Neural progenitor cell (in vitro differentiated cells): ENCODE results near the gene SYDE2. TPM values are rescaled to one million over a fixed set of nuclear protein-coding genes. Genes with fewer than 3 reads are reported as not detected.
"Not testable (repeated sequence)": the region's sequence is repeated elsewhere in the genome, so short reads cannot be mapped to it uniquely, and the experiment has no call there.

Experiments
- DNase-seq: peaks from one replicate; pipeline ENCODE4 v3.0.0-alpha.2; 2016; ENCODE audit warnings: low spot score
- H2AFZ ChIP-seq: fragments of 200-600 bp; sonication (generic); replicated peaks from 2 replicates; pipeline ENCODE4 v1.6.1; 2016; ENCODE audit warnings: antibody characterized with exemption
- H3F3A ChIP-seq: fragments of 200-600 bp; sonication (generic); 2 replicates; pipeline ENCODE4 v1.6.1; 2016; ENCODE audit warnings: antibody characterized with exemption, low read depth
- H3K27ac ChIP-seq: fragments of 200-600 bp; sonication (generic); 2 replicates; pipeline ENCODE4 v1.5.1; 2016; ENCODE audit warnings: mild to moderate bottlenecking
- H3K27me3 ChIP-seq: fragments of 200-600 bp; sonication (generic); 2 replicates; pipeline ENCODE4 v1.6.1; 2016; ENCODE audit warnings: mild to moderate bottlenecking, moderate library complexity
- H3K36me3 ChIP-seq: fragments of 200-600 bp; sonication (generic); 2 replicates; pipeline ENCODE4 v1.5.1; 2016
- H3K4me1 ChIP-seq: fragments of 200-600 bp; sonication (generic); 2 replicates; pipeline ENCODE4 v1.6.1; 2016; ENCODE audit warnings: mixed run types
- H3K4me2 ChIP-seq: fragments of 200-600 bp; sonication (generic); 2 replicates; pipeline ENCODE4 v1.6.1; 2016
- H3K4me3 ChIP-seq: fragments of 200-600 bp; sonication (generic); 2 replicates; pipeline ENCODE4 v1.5.1; 2016
- H3K79me2 ChIP-seq: fragments of 200-600 bp; sonication (generic); 2 replicates; pipeline ENCODE4 v1.6.1; 2016; ENCODE audit warnings: low read depth
- H3K9ac ChIP-seq: fragments of 200-600 bp; sonication (generic); 2 replicates; pipeline ENCODE4 v1.6.1; 2016
- H3K9me3 ChIP-seq: fragments of 200-600 bp; sonication (generic); 2 replicates; pipeline ENCODE4 v1.5.1; 2016; ENCODE audit warnings: low read depth
- H4K20me1 ChIP-seq: fragments of 200-600 bp; sonication (generic); 2 replicates; pipeline ENCODE4 v1.6.1; 2016; ENCODE audit warnings: low read depth
- H3K27ac Mint-ChIP-seq: 3 replicates; pipeline ENCODE4 v1.8.0; 2021; ENCODE audit warnings: mixed read lengths
- H3K27me3 Mint-ChIP-seq: 2 replicates; pipeline ENCODE4 v1.8.0; 2022; ENCODE audit warnings: low read depth, mild to moderate bottlenecking, inconsistent platforms, moderate library complexity, mixed read lengths; ENCODE audit not compliant: insufficient read depth
- H3K36me3 Mint-ChIP-seq: 3 replicates; pipeline ENCODE4 v1.8.0; 2021; ENCODE audit warnings: mixed read lengths
- H3K4me1 Mint-ChIP-seq: 3 replicates; pipeline ENCODE4 v1.8.0; 2021; ENCODE audit warnings: mixed read lengths
- H3K4me3 Mint-ChIP-seq: 3 replicates; pipeline ENCODE4 v1.8.0; 2021; ENCODE audit warnings: mild to moderate bottlenecking, moderate library complexity, mixed read lengths
- H3K9me3 Mint-ChIP-seq: 3 replicates; pipeline ENCODE4 v1.8.0; 2020; ENCODE audit warnings: mixed read lengths
- CTCF ChIP-seq: fragments of 200-600 bp; sonication (generic); IDR thresholded peaks from 2 replicates; pipeline ENCODE4 v1.5.1; 2017; ENCODE audit warnings: antibody characterized with exemption, mild to moderate bottlenecking
- EZH2 ChIP-seq: fragments of 200-600 bp; sonication (generic); IDR thresholded peaks from 2 replicates; pipeline ENCODE4 v1.6.1; 2017; ENCODE audit warnings: antibody characterized with exemption, mild to moderate bottlenecking, moderate library complexity
- EZH2phosphoT487 ChIP-seq: fragments of 200-600 bp; sonication (generic); IDR thresholded peaks from 2 replicates; pipeline ENCODE4 v1.6.1; 2017; ENCODE audit warnings: antibody characterized with exemption
- total RNA-seq: library from RNA; depleted of rRNA; stranded (reverse); fragments of >200 nt; gene quantifications from 2 replicates; pipeline ENCODE4 v1.2.3, GENCODE V29; 2015; ENCODE audit warnings: low replicate concordance

The SYDE2 gene
- total RNA-seq, 1 donor from 2014 or later = 12.0 TPM

- no peaks in the 10 kb centered on the region for H3K36me3 Mint-ChIP-seq
- Histone ChIP-seq H3K9me3 (no peaks in the 10 kb centered on the region), H3K27me3 (no peaks in the 10 kb centered on the region), H3K27ac (no peak overlapping the region), H3K4me3 (no peak overlapping the region), H3K79me2 (no peaks in the 10 kb centered on the region), H3K9ac (no peak overlapping the region), H2AFZ (no peak overlapping the region), H3K36me3 (no peaks in the 10 kb centered on the region), H3K4me1 (peaks cover 11% of the 10 kb centered on the region), H3F3A (peaks cover 8% of the 10 kb centered on the region), H3K4me2 (no peak overlapping the region), H4K20me1 (no peaks in the 10 kb centered on the region)
- H3K4me3 Mint-ChIP-seq = no peak overlapping the region
- H3K27me3 Mint-ChIP-seq = peaks cover 2% of the 10 kb centered on the region
- TF ChIP-seq EZH2 (no peak), CTCF (no peak), EZH2phosphoT487 (no peak)
- H3K4me1 Mint-ChIP-seq = peaks cover 41% of the 10 kb centered on the region
- no peak overlapping the region for H3K27ac Mint-ChIP-seq
- H3K9me3 Mint-ChIP-seq = no peaks in the 10 kb centered on the region
- DNase-seq = no peak
Observed at GRCh38 chr1:85148524-85149250, 52.1 kb downstream of the SYDE2 start.

GRCh38 chr1:85146972-85147359, 53.9 kb downstream of the SYDE2 start:
- Mint-ChIP-seq H3K27me3 (no peaks in the 10 kb centered on the region), H3K9me3 (no peaks in the 10 kb centered on the region), H3K4me3 (no peak overlapping the region), H3K4me1 (peaks cover 36% of the 10 kb centered on the region), H3K27ac (no peak overlapping the region), H3K36me3 (no peaks in the 10 kb centered on the region)
- no peak for DNase-seq
- no peaks in the 10 kb centered on the region for H3F3A ChIP-seq
- no peaks in the 10 kb centered on the region for H3K9me3 ChIP-seq
- no peaks in the 10 kb centered on the region for H3K27me3 ChIP-seq
- no peak overlapping the region for H2AFZ ChIP-seq
- H3K4me2 ChIP-seq = no peak overlapping the region
- H3K27ac ChIP-seq = no peak overlapping the region
- TF ChIP-seq EZH2phosphoT487 (no peak), CTCF (peak; percentile 29)
- no peak overlapping the region for H3K4me3 ChIP-seq
- no peaks in the 10 kb centered on the region for H3K79me2 ChIP-seq
- no peak overlapping the region for H3K9ac ChIP-seq
- H3K4me1 ChIP-seq = peaks cover 11% of the 10 kb centered on the region
- H4K20me1 ChIP-seq = no peaks in the 10 kb centered on the region
- no peaks in the 10 kb centered on the region for H3K36me3 ChIP-seq

- not testable (repeated sequence) for H3K27ac Mint-ChIP-seq, H3K27ac ChIP-seq
Observed at GRCh38 chr1:85146298-85146971, 54.4 kb downstream of the SYDE2 start.

GRCh38 chr1:85144351-85144750, 56.5 kb downstream of the SYDE2 start:
- no peaks in the 10 kb centered on the region for H3K36me3 Mint-ChIP-seq
- no peaks in the 10 kb centered on the region for H3K9me3 Mint-ChIP-seq
- H4K20me1 ChIP-seq = no peaks in the 10 kb centered on the region
- no peaks in the 10 kb centered on the region for H3F3A ChIP-seq
- no peaks in the 10 kb centered on the region for H3K36me3 ChIP-seq
- H3K27ac ChIP-seq = no peak overlapping the region
- DNase-seq = no peak
- TF ChIP-seq CTCF (no peak), EZH2phosphoT487 (no peak), EZH2 (no peak)
- no peaks in the 10 kb centered on the region for H3K79me2 ChIP-seq
- H2AFZ ChIP-seq = no peak overlapping the region
- no peaks in the 10 kb centered on the region for H3K27me3 ChIP-seq
- H3K4me3 Mint-ChIP-seq = no peak overlapping the region
- H3K9me3 ChIP-seq = no peaks in the 10 kb centered on the region
- H3K9ac ChIP-seq = no peak overlapping the region
- no peak overlapping the region for H3K4me2 ChIP-seq
- no peak overlapping the region for H3K27ac Mint-ChIP-seq
- H3K4me1 ChIP-seq = peaks cover 4% of the 10 kb centered on the region
- no peaks in the 10 kb centered on the region for H3K27me3 Mint-ChIP-seq
- peaks cover 19% of the 10 kb centered on the region for H3K4me1 Mint-ChIP-seq
- no peak overlapping the region for H3K4me3 ChIP-seq

More at GRCh38 chr1:85146298-85146971, 54.4 kb downstream of the SYDE2 start:
- H4K20me1 ChIP-seq, H3K9ac ChIP-seq, H3K36me3 ChIP-seq, H3K79me2 ChIP-seq, H3K4me3 Mint-ChIP-seq, H3K9me3 ChIP-seq, DNase-seq, H3K27me3 Mint-ChIP-seq, H3K27me3 ChIP-seq, H3K36me3 Mint-ChIP-seq, H3K9me3 Mint-ChIP-seq, H3K4me2 ChIP-seq, H2AFZ ChIP-seq, H3F3A ChIP-seq, H3K4me3 ChIP-seq: not testable (repeated sequence)
- H3K4me1 Mint-ChIP-seq = peaks cover 32% of the 10 kb centered on the region
- peaks cover 11% of the 10 kb centered on the region for H3K4me1 ChIP-seq
